ENCODE data around the gene RAN. TPM values are rescaled to one million over a fixed set of nuclear protein-coding genes. Genes with fewer than 3 reads are reported as not detected.
"Not testable (repeated sequence)": the region's sequence is repeated elsewhere in the genome, so short reads cannot be mapped to it uniquely, and the experiment has no call there.

The RAN gene
- total RNA-seq, 2 experiments from 2014 or later, result 798 to 821 TPM

GRCh38 chr12:130860311-130860710 is 11.6 kb upstream of the RAN start:
- ATAC-seq (ENCODE audit: low read depth), result no peak
- DNase-seq, result no peak
- Mint-ChIP-seq H3K9me3 (peaks cover 16% of the 10 kb centered on the region), H3K4me1 (no peaks in the 10 kb centered on the region), H3K27me3 (no peaks in the 10 kb centered on the region), H3K36me3 (peaks cover 4% of the 10 kb centered on the region), H3K27ac (no peak overlapping the region), H3K4me3 (no peak overlapping the region)
- POLR2A ChIA-PET, result no interaction called here

- ATAC-seq (ENCODE audit: low read depth), result no peak
- Mint-ChIP-seq H3K27ac (no peak overlapping the region), H3K27me3 (no peaks in the 10 kb centered on the region), H3K9me3 (peaks cover 12% of the 10 kb centered on the region), H3K36me3 (peaks cover under 1% of the 10 kb centered on the region), H3K4me1 (no peaks in the 10 kb centered on the region), H3K4me3 (no peak overlapping the region)
- DNase-seq, result no peak
- POLR2A ChIA-PET, result no interaction called here
Observed at GRCh38 chr12:130862161-130862560, 9.7 kb upstream of the RAN start.

- H3K4me3 Mint-ChIP-seq; H3K36me3 Mint-ChIP-seq; DNase-seq; H3K4me1 Mint-ChIP-seq; POLR2A ChIA-PET; H3K27me3 Mint-ChIP-seq; ATAC-seq (ENCODE audit: low read depth); H3K27ac Mint-ChIP-seq: not testable (repeated sequence)
- H3K9me3 Mint-ChIP-seq, result peaks cover 11% of the 10 kb centered on the region
Observed at GRCh38 chr12:130862771-130863170, 9.1 kb upstream of the RAN start.

GRCh38 chr12:130863298-130863697 is 8.6 kb upstream of the RAN start:
- POLR2A ChIA-PET, result no interaction called here
- Mint-ChIP-seq H3K4me1 (peaks cover 4% of the 10 kb centered on the region), H3K4me3 (no peak overlapping the region), H3K36me3 (no peaks in the 10 kb centered on the region), H3K9me3 (peaks cover 7% of the 10 kb centered on the region), H3K27me3 (no peaks in the 10 kb centered on the region), H3K27ac (no peak overlapping the region)
- ATAC-seq (ENCODE audit: low read depth), result no peak
- no peak for DNase-seq

- DNase-seq, result no peak
- Mint-ChIP-seq H3K9me3 (no peaks in the 10 kb centered on the region), H3K4me3 (peak overlapping the region; percentile 26), H3K27ac (peak overlapping the region; percentile 81), H3K36me3 (peaks cover 9% of the 10 kb centered on the region), H3K4me1 (peaks cover 28% of the 10 kb centered on the region), H3K27me3 (no peaks in the 10 kb centered on the region)
- ATAC-seq (ENCODE audit: low read depth), result no peak
- POLR2A ChIA-PET, result no interaction called here
Observed at GRCh38 chr12:130868412-130868811, 3.5 kb upstream of the RAN start.

GRCh38 chr12:130870442-130871285 is 1.2 kb upstream of the RAN start:
- Mint-ChIP-seq H3K27me3 (no peaks in the 10 kb centered on the region), H3K9me3 (no peaks in the 10 kb centered on the region), H3K36me3 (peaks cover 26% of the 10 kb centered on the region), H3K4me3 (peak overlapping the region; percentile 87), H3K27ac (peak overlapping the region; percentile 94), H3K4me1 (peaks cover 43% of the 10 kb centered on the region)
- DNase-seq (peak; percentile 68), ATAC-seq (ENCODE audit: low read depth) (peak; percentile 62)
- POLR2A ChIA-PET, result interaction anchor here (1.6 kb wide), 1 partner anchor 44 kb away, joined by 4 read pairs; no protein-coding TSS in a partner anchor

- peak overlapping the region; percentile 97 for H3K4me3 Mint-ChIP-seq
Observed at GRCh38 chr12:130872179-130873096, 572 bp downstream of the RAN start.

GRCh38 chr12:130873106-130873795 is 1.4 kb downstream of the RAN start:
- no peak for DNase-seq
- Mint-ChIP-seq H3K4me3 (peak overlapping the region; percentile 97), H3K4me1 (peaks cover 54% of the 10 kb centered on the region), H3K9me3 (no peaks in the 10 kb centered on the region), H3K27me3 (no peaks in the 10 kb centered on the region), H3K27ac (peak overlapping the region; percentile 98), H3K36me3 (peaks cover 41% of the 10 kb centered on the region)
- POLR2A ChIA-PET, result no interaction called here
- no peak for ATAC-seq (ENCODE audit: low read depth)

More at GRCh38 chr12:130872179-130873096, 572 bp downstream of the RAN start:
- H3K27me3 Mint-ChIP-seq, result no peaks in the 10 kb centered on the region
- DNase-seq (peak; percentile 79), ATAC-seq (ENCODE audit: low read depth) (peak; percentile 35)
- peak overlapping the region; percentile 98 for H3K27ac Mint-ChIP-seq
- H3K9me3 Mint-ChIP-seq, result no peaks in the 10 kb centered on the region
- peaks cover 55% of the 10 kb centered on the region for H3K4me1 Mint-ChIP-seq
- POLR2A ChIA-PET, result interaction anchor here (1.6 kb wide), 1 partner anchor 46 kb away, joined by 4 read pairs; no protein-coding TSS in a partner anchor
- peaks cover 39% of the 10 kb centered on the region for H3K36me3 Mint-ChIP-seq

- Mint-ChIP-seq H3K27ac (peak overlapping the region; percentile 51), H3K4me3 (peak overlapping the region; percentile 97), H3K9me3 (no peaks in the 10 kb centered on the region), H3K36me3 (peaks cover 41% of the 10 kb centered on the region), H3K27me3 (no peaks in the 10 kb centered on the region), H3K4me1 (peaks cover 53% of the 10 kb centered on the region)
- ATAC-seq (ENCODE audit: low read depth) (no peak), DNase-seq (no peak)
- POLR2A ChIA-PET, result no interaction called here
Observed at GRCh38 chr12:130873825-130874224, 2.0 kb downstream of the RAN start.

GRCh38 chr12:130874696-130875095 is 2.8 kb downstream of the RAN start:
- ATAC-seq (ENCODE audit: low read depth), result no peak
- H3K36me3 Mint-ChIP-seq, result peaks cover 43% of the 10 kb centered on the region
- POLR2A ChIA-PET, result interaction anchor here (0.9 kb wide), 1 partner anchor 344 kb away, joined by 3 read pairs; no protein-coding TSS in a partner anchor
- H3K9me3 Mint-ChIP-seq, result no peaks in the 10 kb centered on the region
- H3K27me3 Mint-ChIP-seq, result no peaks in the 10 kb centered on the region
- no peak for DNase-seq
- peaks cover 57% of the 10 kb centered on the region for H3K4me1 Mint-ChIP-seq
- H3K27ac Mint-ChIP-seq, result no peak overlapping the region
- H3K4me3 Mint-ChIP-seq, result peak overlapping the region; percentile 97

GRCh38 chr12:130875193-130875592 is 3.3 kb downstream of the RAN start:
- Mint-ChIP-seq H3K36me3 (peaks cover 43% of the 10 kb centered on the region), H3K27me3 (no peaks in the 10 kb centered on the region), H3K4me3 (no peak overlapping the region), H3K27ac (peak overlapping the region; percentile 34), H3K4me1 (peaks cover 61% of the 10 kb centered on the region), H3K9me3 (no peaks in the 10 kb centered on the region)
- DNase-seq, result no peak
- POLR2A ChIA-PET, result interaction anchor here (0.9 kb wide), 1 partner anchor 345 kb away, joined by 3 read pairs; no protein-coding TSS in a partner anchor
- no peak for ATAC-seq (ENCODE audit: low read depth)

- H3K4me1 Mint-ChIP-seq, result peaks cover 61% of the 10 kb centered on the region
- H3K4me3 Mint-ChIP-seq; H3K27me3 Mint-ChIP-seq; POLR2A ChIA-PET; DNase-seq; ATAC-seq (ENCODE audit: low read depth); H3K9me3 Mint-ChIP-seq: not testable (repeated sequence)
- peak overlapping the region; percentile 47 for H3K27ac Mint-ChIP-seq
- H3K36me3 Mint-ChIP-seq, result peaks cover 43% of the 10 kb centered on the region
Observed at GRCh38 chr12:130875708-130876107, 3.8 kb downstream of the RAN start.

GRCh38 chr12:130876297-130876696 is 4.4 kb downstream of the RAN start:
- Mint-ChIP-seq H3K27ac (no peak overlapping the region), H3K27me3 (no peaks in the 10 kb centered on the region), H3K4me3 (no peak overlapping the region), H3K36me3 (peaks cover 43% of the 10 kb centered on the region), H3K9me3 (no peaks in the 10 kb centered on the region), H3K4me1 (peaks cover 61% of the 10 kb centered on the region)
- no peak for DNase-seq
- no peak for ATAC-seq (ENCODE audit: low read depth)
- POLR2A ChIA-PET, result interaction anchor here (1.7 kb wide), 1 partner anchor 9 kb away, joined by 4 read pairs; no protein-coding TSS in a partner anchor
